Keratinocyte (primary cell): ENCODE measurements around the gene CTNNA2.

Source experiments
- CTCF ChIP-seq, 3 experiments: IDR thresholded peaks in 1 of 3; conservative IDR thresholded peaks in 1 of 3; optimal IDR thresholded peaks in 1 of 3; 2 replicates in 2 of 3; 3 replicates in 1 of 3; pipeline versions ENCODE3 to v1.5.1; 2011; ENCODE audit warnings: low read length in 3 of 3, mild to moderate bottlenecking in 3 of 3, moderate library complexity in 2 of 3, control low read depth in 1 of 3, inconsistent platforms in 1 of 3; ENCODE audit not compliant: insufficient read depth in 2 of 3; ENCODE audit errors: extremely low read depth in 1 of 3
- EZH2 ChIP-seq: IDR thresholded peaks from one replicate; pipeline ENCODE4 v1.6.1; 2012; ENCODE audit warnings: inconsistent platforms, mild to moderate bottlenecking, low read length, moderate library complexity

- TF ChIP-seq EZH2 (no peak), CTCF (optimal IDR thresholded peaks at IDR 0.05 in 1 of 3, IDR thresholded peaks at IDR 0.05 in 1 of 3, conservative IDR thresholded peaks at IDR 0.05 in 1 of 3; ENCODE audit: extremely low read depth in 1 of 3, insufficient read depth in 2 of 3, low read length in 3 of 3) (no peak)
These were observed 949.8 kb downstream of the CTNNA2 start for GRCh38 chr2:80462654-80463053.
